Naive B cell (primary cell): ENCODE results near the gene ST7. TPM values are rescaled to one million over a fixed set of nuclear protein-coding genes. Genes with fewer than 3 reads are reported as not detected.

Experiments used
- ATAC-seq, 2 donors: fragments of 150-1000 bp; cut with Tn5 transposase; 2 replicates each; pipeline ENCODE4 v1.10.0; 2021; ENCODE audit warnings: low read depth in 2 of 2, mild to moderate bottlenecking in 2 of 2, moderate library complexity in 2 of 2
- DNase-seq: peaks from one replicate; pipeline ENCODE4 v3.0.0; 2022
- H3K27ac Mint-ChIP-seq, 6 donors: one replicate each; pipeline ENCODE4 v1.8.0; 2020 to 2022; ENCODE audit warnings: mild to moderate bottlenecking in 6 of 6, mixed read lengths in 6 of 6, moderate library complexity in 5 of 6, inconsistent platforms in 2 of 6
- H3K27me3 Mint-ChIP-seq, 3 donors: one replicate each; pipeline ENCODE4 v1.8.0; 2021 to 2022; ENCODE audit warnings: mixed read lengths in 3 of 3, mild to moderate bottlenecking in 1 of 3
- H3K36me3 Mint-ChIP-seq, 2 donors: one replicate each; pipeline ENCODE4 v1.8.0; 2020 to 2022; ENCODE audit warnings: mixed read lengths in 2 of 2, inconsistent platforms in 1 of 2, mild to moderate bottlenecking in 1 of 2
- H3K4me1 Mint-ChIP-seq, 3 donors: one replicate each; pipeline ENCODE4 v1.8.0; 2020 to 2022; ENCODE audit warnings: mixed read lengths in 3 of 3, inconsistent platforms in 1 of 3, mild to moderate bottlenecking in 1 of 3, moderate library complexity in 1 of 3
- H3K4me3 Mint-ChIP-seq, 8 donors: one replicate each; pipeline ENCODE4 v1.8.0; 2020 to 2022; ENCODE audit warnings: mild to moderate bottlenecking in 8 of 8, mixed read lengths in 8 of 8, moderate library complexity in 8 of 8, inconsistent platforms in 2 of 8
- H3K9me3 Mint-ChIP-seq, 7 donors: one replicate each; pipeline ENCODE4 v1.8.0; 2020 to 2022; ENCODE audit warnings: mixed read lengths in 7 of 7, mild to moderate bottlenecking in 5 of 7, inconsistent platforms in 2 of 7, moderate library complexity in 1 of 7
- polyA plus RNA-seq, 6 donors: library from polyadenylated mRNA; unstranded; fragments of 300-500 nt; fragmentation: Illumina TruSeq; gene quantifications; one replicate each; pipeline ENCODE4 v1.2.3, GENCODE V29; 2021; ENCODE audit warnings: low read depth in 6 of 6

The ST7 gene
- polyA plus RNA-seq, 6 donors from 2014 or later = 0.49 to 3.7 (median 0.63) TPM; not detected in 1

DNA sequence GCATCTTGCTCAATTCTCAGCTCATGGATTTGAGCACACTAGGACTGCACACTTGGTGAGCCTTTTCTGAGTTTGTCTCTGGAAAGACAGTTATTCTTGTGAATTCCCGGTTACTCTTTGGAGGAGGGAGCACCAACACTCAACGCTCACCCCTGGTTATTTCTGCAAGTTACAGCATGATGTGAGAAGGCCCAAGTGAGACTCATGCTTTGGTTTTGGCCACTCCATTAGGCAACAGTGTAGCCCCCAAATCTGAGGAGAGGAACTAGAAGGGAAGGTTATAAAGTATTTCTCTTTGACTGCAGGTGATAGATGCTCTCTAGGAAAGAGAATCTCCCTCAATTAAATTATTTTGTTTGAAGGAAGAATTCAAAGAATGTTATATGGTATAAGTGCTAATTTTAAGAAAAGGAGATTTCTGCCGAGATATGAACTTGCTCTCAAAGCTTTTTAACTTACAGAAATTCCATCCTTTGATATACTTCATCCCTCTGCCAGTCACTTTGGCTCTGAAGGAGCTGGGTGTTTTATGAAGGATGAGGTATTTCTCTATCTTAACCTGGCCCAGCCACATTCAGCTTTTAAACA, 186.2 kb downstream of the ST7 start:
- Mint-ChIP-seq H3K27me3 (peaks cover 0 to 5% (median 0%) of the 10 kb centered on the region in 3 donors), H3K36me3 (no peaks in the 10 kb centered on the region), H3K4me1 (no peaks in the 10 kb centered on the region), H3K4me3 (no peak overlapping the region), H3K27ac (no peak overlapping the region), H3K9me3 (no peaks in the 10 kb centered on the region)
- ATAC-seq (no peak), DNase-seq (no peak)

DNA sequence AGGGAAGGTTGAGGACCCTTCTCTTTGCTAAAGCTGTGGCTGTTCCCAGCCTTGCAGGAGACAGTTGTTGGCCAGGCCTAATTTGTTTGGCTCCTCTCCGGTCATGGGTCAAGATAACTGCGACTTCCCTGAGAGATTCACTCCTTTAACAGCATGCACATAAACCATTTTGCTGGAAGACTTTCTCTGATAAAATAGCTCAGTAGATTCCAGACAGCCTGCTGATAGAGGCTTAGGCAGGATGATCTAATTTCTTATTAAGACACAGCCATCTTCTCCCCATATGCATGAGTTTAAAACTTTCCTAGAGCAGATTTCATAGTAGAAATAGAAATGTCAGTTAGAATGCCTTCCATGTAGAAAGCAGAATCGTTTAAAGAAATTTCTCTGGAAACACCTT, 187.6 kb downstream of the ST7 start:
- Mint-ChIP-seq H3K27me3 (peaks cover 0 to 5% (median 0%) of the 10 kb centered on the region in 3 donors), H3K27ac (no peak overlapping the region), H3K4me3 (no peak overlapping the region)

DNA sequence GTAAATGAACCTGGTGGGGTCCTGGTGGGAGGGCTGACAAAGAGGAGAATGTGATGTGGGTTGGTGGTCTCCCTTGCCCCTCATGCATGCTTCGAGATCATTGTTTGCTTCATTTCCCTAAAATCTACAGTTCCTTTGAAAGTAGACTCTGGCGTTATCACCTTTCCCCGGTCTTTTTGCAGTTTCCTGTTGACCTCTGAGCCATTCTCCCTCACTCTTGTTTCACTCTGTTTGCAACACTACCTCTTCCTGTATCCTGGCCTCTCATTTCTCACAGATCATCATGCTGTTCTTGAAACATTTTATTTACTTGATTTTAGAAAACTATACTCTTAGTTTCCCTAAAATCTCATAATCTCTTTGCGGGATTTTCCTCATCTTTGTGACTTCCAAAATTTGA, 189.8 kb downstream of the ST7 start:
- no peaks in the 10 kb centered on the region for H3K36me3 Mint-ChIP-seq
- peak overlapping the region in 1 of 6 donors; percentile 34 for H3K27ac Mint-ChIP-seq
- H3K4me1 Mint-ChIP-seq = peaks cover 0 to 6% (median 0%) of the 10 kb centered on the region in 3 donors
- DNase-seq (no peak), ATAC-seq (no peak)
- H3K27me3 Mint-ChIP-seq = peaks cover 0 to 5% (median 0%) of the 10 kb centered on the region in 3 donors
- H3K9me3 Mint-ChIP-seq = no peaks in the 10 kb centered on the region
- no peak overlapping the region for H3K4me3 Mint-ChIP-seq

More for the DNA sequence above, 187.6 kb downstream of the ST7 start:
- no peaks in the 10 kb centered on the region for H3K9me3 Mint-ChIP-seq
- DNase-seq (no peak), ATAC-seq (no peak)
- no peaks in the 10 kb centered on the region for H3K4me1 Mint-ChIP-seq
- H3K36me3 Mint-ChIP-seq = no peaks in the 10 kb centered on the region

DNA sequence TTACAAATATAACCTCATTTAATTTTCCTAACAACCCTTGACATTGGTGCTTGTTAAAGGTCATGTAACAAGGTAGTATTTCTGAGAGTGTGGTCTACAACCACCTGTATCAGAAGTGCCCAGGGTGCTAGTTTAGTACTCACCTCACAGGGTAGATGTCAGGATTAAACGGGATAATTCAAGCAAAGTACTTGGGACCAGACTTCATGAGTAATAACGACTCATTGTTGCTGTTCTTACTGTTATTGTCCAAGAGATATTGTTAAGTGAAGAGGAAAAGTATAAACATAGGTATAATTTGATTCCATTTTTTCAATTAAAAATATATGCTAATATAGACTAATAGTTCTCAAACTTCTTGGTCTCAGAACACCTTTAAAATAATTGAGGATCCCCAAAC, 190.3 kb downstream of the ST7 start:
- no peak for ATAC-seq
- DNase-seq = no peak
- H3K27ac Mint-ChIP-seq = no peak overlapping the region
- peaks cover 0 to 5% (median 0%) of the 10 kb centered on the region in 3 donors for H3K27me3 Mint-ChIP-seq
- H3K9me3 Mint-ChIP-seq = no peaks in the 10 kb centered on the region
- H3K4me1 Mint-ChIP-seq = peaks cover 0 to 6% (median 0%) of the 10 kb centered on the region in 3 donors
- H3K36me3 Mint-ChIP-seq = no peaks in the 10 kb centered on the region
- no peak overlapping the region for H3K4me3 Mint-ChIP-seq

DNA sequence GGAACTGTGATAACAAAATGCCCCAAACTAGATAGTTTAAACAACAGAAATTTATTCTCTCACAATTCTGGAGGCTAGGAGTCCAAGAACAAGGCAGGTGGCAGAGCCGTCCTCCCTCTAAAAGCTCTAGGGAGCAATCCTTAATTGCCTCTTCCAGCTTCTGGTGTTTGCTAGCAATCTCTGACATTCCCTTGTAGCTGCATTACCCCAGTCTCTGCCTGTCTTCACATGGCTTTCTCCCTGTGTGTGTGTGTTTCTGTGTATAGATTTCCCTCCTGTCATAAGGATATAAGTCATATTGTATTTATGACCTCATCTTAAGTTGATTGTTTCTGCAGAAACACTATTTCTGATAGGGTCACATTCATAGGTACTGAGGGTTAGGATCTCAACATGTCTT, 192.0 kb downstream of the ST7 start:
- H3K4me3 Mint-ChIP-seq = no peak overlapping the region
- H3K4me1 Mint-ChIP-seq = peaks cover 0 to 6% (median 0%) of the 10 kb centered on the region in 3 donors
- ATAC-seq (no peak), DNase-seq (no peak)
- H3K27me3 Mint-ChIP-seq = peaks cover 0 to 5% (median 0%) of the 10 kb centered on the region in 3 donors
- H3K27ac Mint-ChIP-seq = no peak overlapping the region
- no peaks in the 10 kb centered on the region for H3K36me3 Mint-ChIP-seq
- H3K9me3 Mint-ChIP-seq = no peaks in the 10 kb centered on the region

DNA sequence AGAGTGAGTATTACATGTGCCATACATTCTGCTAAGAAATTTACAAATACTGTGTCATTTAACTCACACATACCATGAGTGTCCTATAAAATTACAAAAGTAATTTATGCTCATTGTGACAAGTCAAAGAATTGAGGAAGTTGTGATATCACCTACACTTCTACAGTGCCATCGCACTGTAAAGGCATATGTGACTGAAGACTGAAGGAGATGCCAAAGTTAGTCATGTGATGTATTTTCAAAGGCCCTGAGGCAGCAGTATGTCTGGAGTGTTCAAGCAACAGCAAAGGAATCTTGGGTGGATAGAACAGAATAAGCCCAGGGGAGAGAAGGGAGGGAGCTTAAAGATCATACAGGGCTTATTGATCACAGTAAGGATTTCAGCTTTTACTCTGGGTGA, 192.8 kb downstream of the ST7 start:
- peaks cover 0 to 6% (median 0%) of the 10 kb centered on the region in 3 donors for H3K4me1 Mint-ChIP-seq
- no peaks in the 10 kb centered on the region for H3K36me3 Mint-ChIP-seq
- no peak overlapping the region for H3K4me3 Mint-ChIP-seq
- H3K27me3 Mint-ChIP-seq = peaks cover 0 to 5% (median 0%) of the 10 kb centered on the region in 3 donors
- DNase-seq (no peak), ATAC-seq (no peak)
- no peaks in the 10 kb centered on the region for H3K9me3 Mint-ChIP-seq
- no peak overlapping the region for H3K27ac Mint-ChIP-seq

DNA sequence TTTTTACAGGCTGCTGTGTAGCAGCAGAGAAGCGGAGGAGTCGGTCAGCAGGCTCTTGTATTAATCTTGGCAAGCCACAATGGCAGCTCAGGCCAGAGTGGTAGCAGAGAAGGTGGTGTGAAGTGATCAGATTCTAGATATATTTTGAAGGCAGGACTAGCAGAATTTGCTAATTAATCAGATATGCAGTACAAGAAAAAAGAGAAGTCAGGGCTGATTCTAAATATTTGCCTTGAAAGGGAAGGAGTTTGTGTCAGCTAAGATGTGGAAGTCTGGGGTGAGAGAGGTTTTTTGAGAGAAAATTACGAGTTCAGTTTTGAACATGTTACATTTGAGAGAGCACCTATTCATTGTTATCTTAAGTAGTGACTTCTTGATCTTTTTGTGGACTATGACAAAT, 193.2 kb downstream of the ST7 start:
- Mint-ChIP-seq H3K9me3 (no peaks in the 10 kb centered on the region), H3K27me3 (peaks cover 0 to 5% (median 0%) of the 10 kb centered on the region in 3 donors), H3K4me3 (no peak overlapping the region), H3K36me3 (no peaks in the 10 kb centered on the region), H3K4me1 (peaks cover 0 to 6% (median 0%) of the 10 kb centered on the region in 3 donors), H3K27ac (no peak overlapping the region)
- ATAC-seq = no peak
- DNase-seq = no peak

DNA sequence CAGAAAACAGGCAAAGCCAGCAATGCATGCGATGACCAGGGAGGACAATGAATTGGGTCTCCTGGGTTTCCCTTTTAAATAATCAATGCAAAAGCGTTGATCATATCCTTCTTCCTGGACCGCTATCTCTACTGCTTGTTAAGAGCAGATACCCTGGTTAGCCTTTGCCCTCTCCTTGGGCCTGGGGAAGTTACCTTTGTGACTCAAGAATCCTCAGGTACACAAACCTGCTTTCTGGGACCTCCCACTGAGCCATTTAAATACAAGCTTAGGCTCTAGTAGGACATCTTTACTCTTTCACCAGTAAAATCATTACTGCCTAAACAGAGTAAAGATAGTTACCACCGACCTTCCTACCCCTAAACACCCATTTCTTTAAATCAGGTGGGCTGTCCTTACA, 195.7 kb downstream of the ST7 start:
- H3K4me1 Mint-ChIP-seq = peaks cover 0 to 6% (median 0%) of the 10 kb centered on the region in 3 donors
- no peak overlapping the region for H3K27ac Mint-ChIP-seq
- DNase-seq (no peak), ATAC-seq (no peak)
- no peaks in the 10 kb centered on the region for H3K27me3 Mint-ChIP-seq
- no peaks in the 10 kb centered on the region for H3K9me3 Mint-ChIP-seq
- no peak overlapping the region for H3K4me3 Mint-ChIP-seq
- H3K36me3 Mint-ChIP-seq = no peaks in the 10 kb centered on the region

DNA sequence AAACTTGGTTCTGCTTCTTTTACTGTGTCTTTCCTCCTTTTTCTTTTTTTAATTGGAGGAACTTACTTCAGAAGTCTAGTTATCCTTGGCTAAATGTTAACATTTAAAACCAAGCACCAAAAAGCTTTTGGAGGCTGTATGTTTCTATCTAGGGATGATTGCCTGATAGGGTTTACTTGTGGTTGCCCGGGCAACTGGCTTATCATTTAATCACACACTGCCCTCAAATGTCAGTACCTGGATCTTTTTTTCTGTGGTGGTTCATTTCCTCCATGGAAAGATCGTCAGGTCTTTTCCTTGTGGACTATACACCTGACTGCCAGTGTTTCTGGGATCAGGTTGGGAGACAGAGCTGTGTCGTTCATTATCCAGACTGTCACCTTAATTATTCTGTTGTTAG, 196.4 kb downstream of the ST7 start:
- Mint-ChIP-seq H3K9me3 (no peaks in the 10 kb centered on the region), H3K36me3 (no peaks in the 10 kb centered on the region), H3K27me3 (no peaks in the 10 kb centered on the region), H3K4me3 (no peak overlapping the region), H3K27ac (no peak overlapping the region), H3K4me1 (peaks cover 0 to 6% (median 0%) of the 10 kb centered on the region in 3 donors)
- ATAC-seq = no peak
- no peak for DNase-seq

DNA sequence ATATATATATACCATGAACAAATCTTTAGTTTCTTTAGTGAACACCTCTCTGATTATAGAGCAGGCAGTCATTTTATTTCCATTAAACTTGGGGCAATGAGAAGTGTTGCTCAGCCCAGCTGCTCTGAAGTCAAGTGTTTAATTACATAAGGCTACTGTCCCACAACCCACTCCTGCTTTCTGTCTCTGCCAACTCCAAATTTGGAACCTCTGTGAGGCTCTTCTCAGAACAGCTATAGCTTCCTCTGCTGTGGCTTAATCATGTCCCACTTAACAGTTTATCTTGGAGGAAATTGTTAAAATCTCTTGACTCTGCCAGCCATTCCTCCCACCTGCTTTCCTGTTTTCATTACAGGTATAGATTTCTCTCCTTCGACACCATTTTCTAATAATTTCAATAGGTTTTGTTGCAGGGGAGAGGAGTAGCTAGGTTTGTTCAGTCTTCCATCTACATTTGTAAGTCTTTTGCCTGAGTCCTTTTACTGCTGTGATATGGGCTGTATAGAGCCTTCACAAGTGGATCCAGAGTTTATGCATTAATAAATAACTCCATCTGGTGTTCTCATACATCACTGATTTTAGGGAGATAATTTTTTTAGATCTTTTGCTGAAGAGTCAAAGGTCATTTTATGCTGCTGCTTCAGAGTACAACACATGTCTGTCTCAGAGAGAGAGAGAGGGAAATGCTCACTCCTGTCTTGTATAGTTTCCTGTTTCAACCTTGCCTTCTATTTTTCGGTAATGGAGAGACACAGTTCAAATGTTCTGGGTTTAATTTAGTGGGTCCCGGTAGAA, 199.1 kb downstream of the ST7 start:
- ATAC-seq (no peak), DNase-seq (no peak)
- H3K36me3 Mint-ChIP-seq = no peaks in the 10 kb centered on the region
- no peaks in the 10 kb centered on the region for H3K4me1 Mint-ChIP-seq
- no peak overlapping the region for H3K27ac Mint-ChIP-seq
- no peaks in the 10 kb centered on the region for H3K27me3 Mint-ChIP-seq
- H3K4me3 Mint-ChIP-seq = no peak overlapping the region
- H3K9me3 Mint-ChIP-seq = no peaks in the 10 kb centered on the region

DNA sequence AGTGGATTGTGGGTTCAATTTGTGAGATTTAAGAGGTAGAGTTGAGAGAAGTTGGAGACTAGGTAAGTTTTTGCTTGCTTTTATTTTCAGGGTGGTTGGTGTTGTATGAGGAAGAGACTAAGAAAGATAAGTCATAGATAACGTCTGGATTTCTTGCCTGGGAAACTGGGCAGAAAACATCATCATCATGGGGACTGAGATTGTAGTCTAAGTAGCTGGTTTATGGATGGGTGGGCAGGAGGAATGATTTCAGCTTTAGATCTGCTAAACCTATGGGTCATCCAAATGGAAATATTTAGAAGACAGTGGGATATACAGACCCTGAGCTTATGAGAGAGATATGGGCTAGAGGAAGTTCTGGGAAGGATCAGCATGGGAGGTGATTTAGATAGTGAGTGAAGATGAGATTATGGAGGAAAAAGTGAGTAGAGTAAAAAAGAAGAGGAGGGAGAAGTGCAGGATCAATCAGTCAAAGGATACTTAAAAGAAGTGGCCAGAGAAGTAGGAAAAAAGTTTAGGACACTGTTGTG, 199.8 kb downstream of the ST7 start:
- no peaks in the 10 kb centered on the region for H3K4me1 Mint-ChIP-seq
- no peaks in the 10 kb centered on the region for H3K36me3 Mint-ChIP-seq
- no peaks in the 10 kb centered on the region for H3K9me3 Mint-ChIP-seq
- no peak overlapping the region for H3K27ac Mint-ChIP-seq
- no peaks in the 10 kb centered on the region for H3K27me3 Mint-ChIP-seq
- ATAC-seq (no peak), DNase-seq (no peak)
- H3K4me3 Mint-ChIP-seq = no peak overlapping the region

DNA sequence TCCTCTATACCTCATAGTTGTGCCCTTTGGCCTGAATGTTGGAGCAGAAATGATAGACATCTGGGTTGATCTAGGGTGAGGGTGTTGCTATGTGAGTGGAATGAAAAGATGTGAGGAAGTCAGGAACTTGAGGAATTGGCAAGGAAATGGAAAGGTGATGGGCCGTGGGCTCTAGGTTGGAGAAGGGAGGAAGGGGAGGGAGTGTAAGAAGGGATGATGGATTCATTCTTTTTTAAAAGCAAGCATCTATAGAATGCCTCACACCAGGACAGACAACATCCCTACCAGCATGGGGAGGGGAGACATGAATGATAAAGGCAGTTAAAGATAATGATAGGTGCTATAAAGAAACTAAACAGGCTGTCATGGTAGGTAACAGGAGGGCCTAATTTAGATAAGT, 201.4 kb downstream of the ST7 start:
- Mint-ChIP-seq H3K4me1 (no peaks in the 10 kb centered on the region), H3K4me3 (no peak overlapping the region), H3K27ac (no peak overlapping the region), H3K9me3 (no peaks in the 10 kb centered on the region), H3K36me3 (no peaks in the 10 kb centered on the region), H3K27me3 (no peaks in the 10 kb centered on the region)
- DNase-seq (no peak), ATAC-seq (no peak)

DNA sequence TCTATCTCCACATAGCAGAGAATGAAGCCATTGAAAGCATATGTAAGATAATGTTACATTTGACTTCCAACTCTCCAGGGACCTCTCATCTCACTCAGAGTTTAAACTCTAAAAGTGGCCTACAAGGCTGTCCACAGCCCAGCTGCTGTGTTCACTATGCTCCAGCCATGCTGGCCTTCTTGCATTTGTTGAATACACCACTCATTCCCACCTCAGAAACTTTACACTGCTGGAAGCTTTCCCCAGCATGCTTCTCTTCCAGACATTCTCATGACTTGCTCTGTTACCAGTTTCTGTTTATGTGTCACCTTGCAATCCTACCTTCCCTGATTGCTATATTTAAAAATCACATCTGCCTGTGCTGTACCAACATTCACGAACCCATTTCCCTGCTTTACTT, 202.4 kb downstream of the ST7 start:
- no peak overlapping the region for H3K4me3 Mint-ChIP-seq
- ATAC-seq = no peak
- no peaks in the 10 kb centered on the region for H3K27me3 Mint-ChIP-seq
- no peak overlapping the region for H3K27ac Mint-ChIP-seq
- no peaks in the 10 kb centered on the region for H3K4me1 Mint-ChIP-seq
- DNase-seq = no peak
- H3K9me3 Mint-ChIP-seq = no peaks in the 10 kb centered on the region
- no peaks in the 10 kb centered on the region for H3K36me3 Mint-ChIP-seq
